ENCODE results near the gene ADCY5. TPM values are rescaled to one million over a fixed set of nuclear protein-coding genes. Genes with fewer than 3 reads are reported as not detected.

The ADCY5 gene
- total RNA-seq, 1 experiment from 2014 or later = 1.4 TPM

DNA sequence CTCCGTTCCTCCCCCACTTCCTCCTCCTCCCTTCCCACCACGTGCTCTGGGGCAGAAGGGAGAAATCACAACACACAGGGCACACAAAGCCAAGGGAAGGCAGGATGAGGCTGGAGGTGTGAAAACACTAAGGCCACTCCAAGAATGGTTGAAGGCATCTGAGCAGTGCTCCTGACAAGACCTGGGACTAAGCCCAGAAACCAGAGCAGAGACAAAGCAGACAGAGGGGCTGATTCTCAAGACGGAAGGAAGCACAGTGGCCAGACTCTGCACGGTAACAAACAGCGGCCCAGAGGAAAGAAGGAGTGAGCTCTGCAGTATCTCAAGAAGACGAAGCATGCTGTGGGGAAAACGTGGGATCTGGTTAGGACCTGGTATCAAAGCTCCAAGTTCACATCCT is 78.1 kb downstream of the ADCY5 start:
- in situ Hi-C loops (cut with HindIII; ENCODE audit: low pct_unique_long_range_greater_than_20kb, low sequenced_read_pairs) = no loop called here
- TF ChIP-seq SIN3A (IDR thresholded peaks at IDR 0.05; ENCODE audit: borderline replicate concordance, insufficient read depth, low read depth, low read length) (no peak), TCF7L2 (IDR thresholded peaks at IDR 0.05; ENCODE audit: low read depth, low read length) (no peak), POLR2AphosphoS5 (IDR thresholded peaks at IDR 0.05; ENCODE audit: low read depth, low read length) (no peak), REST (IDR thresholded peaks at IDR 0.05; ENCODE audit: insufficient read depth in 1 of 2, low read depth in 2 of 2, low read length in 1 of 2) (no peak)
- TF ChIP-seq, protein P1, sequence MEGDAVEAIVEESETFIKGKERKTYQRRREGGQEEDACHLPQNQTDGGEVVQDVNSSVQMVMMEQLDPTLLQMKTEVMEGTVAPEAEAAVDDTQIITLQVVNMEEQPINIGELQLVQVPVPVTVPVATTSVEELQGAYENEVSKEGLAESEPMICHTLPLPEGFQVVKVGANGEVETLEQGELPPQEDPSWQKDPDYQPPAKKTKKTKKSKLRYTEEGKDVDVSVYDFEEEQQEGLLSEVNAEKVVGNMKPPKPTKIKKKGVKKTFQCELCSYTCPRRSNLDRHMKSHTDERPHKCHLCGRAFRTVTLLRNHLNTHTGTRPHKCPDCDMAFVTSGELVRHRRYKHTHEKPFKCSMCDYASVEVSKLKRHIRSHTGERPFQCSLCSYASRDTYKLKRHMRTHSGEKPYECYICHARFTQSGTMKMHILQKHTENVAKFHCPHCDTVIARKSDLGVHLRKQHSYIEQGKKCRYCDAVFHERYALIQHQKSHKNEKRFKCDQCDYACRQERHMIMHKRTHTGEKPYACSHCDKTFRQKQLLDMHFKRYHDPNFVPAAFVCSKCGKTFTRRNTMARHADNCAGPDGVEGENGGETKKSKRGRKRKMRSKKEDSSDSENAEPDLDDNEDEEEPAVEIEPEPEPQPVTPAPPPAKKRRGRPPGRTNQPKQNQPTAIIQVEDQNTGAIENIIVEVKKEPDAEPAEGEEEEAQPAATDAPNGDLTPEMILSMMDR (IDR thresholded peaks at IDR 0.05) = no peak
- Histone ChIP-seq H3K27me3 (ENCODE audit: control insufficient read depth, insufficient read depth, low read length) (0 out of 2 replicates have a peak, but pooled peaks cover 2% of the 10 kb centered on the region), H3K4me3 (ENCODE audit: low read depth in 2 of 2, low read length in 2 of 2) (no peak overlapping the region), H3K4me1 (ENCODE audit: control insufficient read depth, insufficient read depth, low read length) (no peaks in the 10 kb centered on the region), H3K36me3 (ENCODE audit: control insufficient read depth, insufficient read depth, low read length) (no peaks in the 10 kb centered on the region), H3K27ac (ENCODE audit: low read length) (no peak overlapping the region), H3K9me3 (ENCODE audit: control insufficient read depth, insufficient read depth, low read depth, low read length) (no peaks in the 10 kb centered on the region)
- no peak for ATAC-seq
- intact Hi-C loops (cut with micrococcal nuclease; ENCODE audit: unreplicated experiment) = no loop called here
- no peak for DNase-seq (ENCODE audit: low read depth, low spot score)
- BruUV-seq (replicated peaks) = no TSS peak
- ChIA-PET POLR2A (no interaction called here), CTCF (no interaction called here)

DNA sequence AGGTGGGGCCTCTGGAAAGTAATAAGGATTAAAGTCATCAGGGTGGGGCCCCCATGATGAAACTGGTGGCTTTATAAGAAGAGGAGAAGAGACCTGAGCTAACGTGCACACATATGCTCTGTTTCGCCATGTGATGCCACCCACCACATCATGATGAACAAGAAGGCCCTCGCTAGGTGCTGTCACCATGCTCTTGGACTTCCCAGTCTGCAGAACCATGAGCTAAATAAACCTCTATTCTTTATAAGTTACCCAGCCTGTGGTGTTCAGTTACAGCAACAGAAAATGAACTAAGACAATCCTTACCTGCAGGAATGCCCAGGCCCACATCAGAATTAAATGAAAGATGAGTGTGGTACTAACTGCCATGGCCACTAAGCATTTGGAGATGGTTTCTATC is 79.8 kb downstream of the ADCY5 start:
- no TSS peak for BruUV-seq (replicated peaks)
- Histone ChIP-seq H3K4me1 (ENCODE audit: control insufficient read depth, insufficient read depth, low read length) (no peaks in the 10 kb centered on the region), H3K36me3 (ENCODE audit: control insufficient read depth, insufficient read depth, low read length) (no peaks in the 10 kb centered on the region), H3K27me3 (ENCODE audit: control insufficient read depth, insufficient read depth, low read length) (peaks cover 2% of the 10 kb centered on the region; the same call in 1 of the 2 replicates), H3K4me3 (ENCODE audit: low read depth in 2 of 2, low read length in 2 of 2) (no peak overlapping the region), H3K9me3 (ENCODE audit: control insufficient read depth, insufficient read depth, low read depth, low read length) (no peaks in the 10 kb centered on the region), H3K27ac (ENCODE audit: low read length) (no peak overlapping the region)
- ATAC-seq = no peak
- ChIA-PET POLR2A (no interaction called here), CTCF (no interaction called here)
- in situ Hi-C loops (cut with HindIII; ENCODE audit: low pct_unique_long_range_greater_than_20kb, low sequenced_read_pairs) = no loop called here
- TF ChIP-seq POLR2AphosphoS5 (IDR thresholded peaks at IDR 0.05; ENCODE audit: low read depth, low read length) (no peak), SIN3A (IDR thresholded peaks at IDR 0.05; ENCODE audit: borderline replicate concordance, insufficient read depth, low read depth, low read length) (no peak), REST (IDR thresholded peaks at IDR 0.05; ENCODE audit: insufficient read depth in 1 of 2, low read depth in 2 of 2, low read length in 1 of 2) (no peak)
- no peak for DNase-seq (ENCODE audit: low read depth, low spot score)
- intact Hi-C loops (cut with micrococcal nuclease; ENCODE audit: unreplicated experiment) = no loop called here

Measured in Panc1 (cell line).